HepG2 (cell line): ENCODE results near the gene CKMT2. TPM values are rescaled to one million over a fixed set of nuclear protein-coding genes. Genes with fewer than 3 reads are reported as not detected.

ENCODE experiments used
- ATAC-seq: fragments of 200-7000 bp; cut with Tn5 transposase; 3 replicates; pipeline ENCODE4 v1.9.1; 2020; ENCODE audit warnings: mild to moderate bottlenecking, moderate library complexity
- BruUV-seq: library from RNA; stranded (reverse); fragments of 400-500 nt; replicated peaks from 2 replicates; lab custom pipeline; 2021; lab: Mats Ljungman, UMichigan
- CTCF ChIA-PET: fragments of 300-600 bp; formaldehyde crosslinking; extraction: SDS; loops from one replicate; lab custom pipeline; 2021; ENCODE audit warnings: low total read pairs, inconsistent platforms, low intra/inter-chr PET ratio; lab: Yijun Ruan, JAX
- POLR2A ChIA-PET: fragments of 350-600 bp; sonication (Branson Sonifier 250); formaldehyde crosslinking; loops from one replicate; lab custom pipeline; 2020; ENCODE audit warnings: antibody characterized with exemption, inconsistent platforms; lab: Yijun Ruan, JAX
- DNase-seq: peaks from one replicate; pipeline ENCODE4 v3.0.0-alpha.2; 2015; ENCODE audit warnings: low spot score
- FAIRE-seq: peaks from 3 replicates; lab custom pipeline; 2011; peaks lifted over from hg19 to GRCh38; lab: Jason Lieb, UNC
- H2AFZ ChIP-seq: one replicate; pipeline ENCODE4 v1.6.1; 2011; ENCODE audit warnings: low read length, inconsistent platforms
- H3K27ac ChIP-seq: fragments of 300-600 bp; 3 replicates; pipeline ENCODE4 v1.8.0; 2011; ENCODE audit warnings: mixed run types, mild to moderate bottlenecking, mixed read lengths, low read length, inconsistent platforms; ENCODE audit not compliant: insufficient read depth; ENCODE audit errors: extremely low read length
- H3K27me3 ChIP-seq, 2 experiments: fragments of 200-600 bp in 1 of 2; 2 replicates in 1 of 2; 3 replicates in 1 of 2; pipeline versions ENCODE4 v1.6.0 to v1.8.0; 2011; ENCODE audit warnings: low read length in 2 of 2, mild to moderate bottlenecking in 2 of 2, moderate library complexity in 2 of 2, inconsistent platforms in 1 of 2; ENCODE audit not compliant: insufficient read depth in 2 of 2, control insufficient read depth in 1 of 2
- H3K36me3 ChIP-seq, 2 experiments: fragments of 200-600 bp in 1 of 2; replicated peaks in 1 of 2; 2 replicates in 1 of 2; 3 replicates in 1 of 2; pipeline versions ENCODE4 v1.5.1 to v1.8.0; 2011; ENCODE audit warnings: low read length in 2 of 2, inconsistent platforms in 1 of 2; ENCODE audit not compliant: insufficient read depth in 2 of 2, control insufficient read depth in 1 of 2
- H3K4me1 ChIP-seq: 2 replicates; pipeline ENCODE4 v1.5.1; 2012; ENCODE audit warnings: low read length, inconsistent platforms; ENCODE audit not compliant: insufficient read depth
- H3K4me2 ChIP-seq: 2 replicates; pipeline ENCODE4 v1.6.0; 2011; ENCODE audit warnings: low read depth, low read length, inconsistent platforms
- H3K4me3 ChIP-seq, 3 experiments: fragments of 200-600 bp in 1 of 3; sonication (generic), shearing (Covaris generic) in 1 of 3; replicated peaks in 1 of 3; 2 replicates each; pipeline ENCODE4 v1.5.1; 2011 to 2016; ENCODE audit warnings: low read length in 3 of 3, inconsistent platforms in 2 of 3, low read depth in 2 of 3, mild to moderate bottlenecking in 2 of 3, control low read depth in 1 of 3, mixed read lengths in 1 of 3; ENCODE audit not compliant: insufficient read depth in 1 of 3
- H3K79me2 ChIP-seq: one replicate; pipeline ENCODE4 v1.6.1; 2011; ENCODE audit warnings: low read length, inconsistent platforms; ENCODE audit not compliant: insufficient read depth
- H3K9ac ChIP-seq: 2 replicates; pipeline ENCODE4 v1.6.0; 2011; ENCODE audit warnings: mild to moderate bottlenecking, low read depth, low read length, inconsistent platforms; ENCODE audit not compliant: insufficient read depth
- H3K9me3 ChIP-seq: 2 replicates; pipeline ENCODE4 v1.5.1; 2012; ENCODE audit warnings: mild to moderate bottlenecking, low read length
- H4K20me1 ChIP-seq: 2 replicates; pipeline ENCODE4 v1.6.0; 2011; ENCODE audit warnings: inconsistent platforms, mild to moderate bottlenecking, low read length, moderate library complexity; ENCODE audit not compliant: insufficient read depth
- KLF13 ChIP-seq: sonication (generic); formaldehyde crosslinking; IDR thresholded peaks from 2 replicates; pipeline ENCODE4 v1.4.0; 2020; ENCODE audit warnings: mild to moderate bottlenecking, missing genetic modification reagents
- ZNF609 ChIP-seq: sonication (generic); formaldehyde crosslinking; IDR thresholded peaks from 2 replicates; pipeline ENCODE4 v1.4.0; 2020; ENCODE audit warnings: mild to moderate bottlenecking, missing genetic modification reagents, borderline replicate concordance
- WGBS: methylation state at CpG from one replicate; pipeline ENCODE4 v1.1.6; 2017; ENCODE audit warnings: low lambda C conversion rate; 5-methylcytosine and 5-hydroxymethylcytosine counted together
- in situ Hi-C: cut with HindIII; loops from 2 replicates; pipeline ENCODE4 v1.10.0; 2017; ENCODE audit warnings: low pct_unique_long_range_greater_than_20kb; ENCODE audit not compliant: extremely low pct_ligation_motif_present
- intact Hi-C: fragments of 100-400 bp; cut with micrococcal nuclease; formaldehyde crosslinking; loops from one replicate; pipeline ENCODE4 v1.10.0; 2022; ENCODE audit not compliant: unreplicated experiment
- polyA plus RNA-seq, 8 experiments: library from polyadenylated mRNA; depleted of rRNA in 3 of 8; stranded (reverse) in 7 of 8; unstranded in 1 of 8; fragments of >200 nt; fragmentation: Illumina TruSeq in 4 of 8; extraction: Trizol in 4 of 8; gene quantifications; 2 replicates each; pipeline versions ENCODE4 v1.2.1 to v1.2.3, GENCODE V29; 2011 to 2016; ENCODE audit warnings: low read depth in 4 of 8, missing spikeins in 1 of 8, mixed read lengths in 1 of 8; ENCODE audit not compliant: insufficient read depth in 1 of 8
- total RNA-seq, 5 experiments: library from RNA; depleted of rRNA; stranded (reverse); fragments of >200 nt; fragmentation: Illumina TruSeq; extraction: Trizol; gene quantifications; 2 replicates each; pipeline ENCODE4 v1.2.3, GENCODE V29; 2016; ENCODE audit warnings: low read depth in 1 of 5

Gene CKMT2
- total and polyA plus RNA-seq, 2 of the 13 experiments (the other 11 are each of a cell fraction or from before 2014, with no cell fraction given): 1.2 to 8.8 TPM

DNA sequence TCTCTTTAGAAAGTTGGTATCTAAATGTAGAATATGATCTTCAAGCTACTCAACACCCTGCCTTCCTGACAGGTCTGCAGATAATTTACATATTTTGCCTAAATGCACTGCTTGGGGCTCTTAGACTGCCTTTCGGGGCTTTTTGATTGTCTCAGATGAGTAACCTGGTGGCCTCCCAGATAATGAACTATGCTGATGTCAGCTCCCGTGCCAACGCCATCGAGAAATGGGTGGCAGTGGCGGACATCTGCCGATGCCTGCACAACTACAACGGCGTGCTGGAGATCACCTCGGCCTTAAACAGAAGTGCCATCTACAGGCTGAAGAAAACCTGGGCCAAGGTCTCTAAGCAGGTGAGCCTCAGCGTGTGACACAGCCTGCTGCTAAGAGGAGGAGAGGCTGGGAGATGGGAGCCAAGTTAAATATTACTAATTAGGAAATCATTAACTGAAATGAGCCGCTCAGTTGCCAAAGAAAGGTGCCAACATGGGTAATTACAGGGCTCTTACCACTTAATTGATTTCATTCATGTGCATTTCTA, 20.8 kb upstream of the CKMT2 start (continued):
- TF ChIP-seq KLF13 (CRISPR knock-in tag): no peak

GRCh38 chr5:81213070-81213469, 20.1 kb upstream of the CKMT2 start:
- TF ChIP-seq ZNF609 (CRISPR knock-in tag): no peak
- CTCF ChIA-PET: no interaction called here
- no peak overlapping the region for H2AFZ ChIP-seq
- H3K79me2 ChIP-seq: no peaks in the 10 kb centered on the region
- no peaks in the 10 kb centered on the region for H3K27me3 ChIP-seq
- H3K4me1 ChIP-seq: no peaks in the 10 kb centered on the region
- H3K9ac ChIP-seq: no peak overlapping the region
- BruUV-seq: no TSS peak
- no peak overlapping the region for H3K4me3 ChIP-seq
- WGBS: no CpG with 5 or more reads among the region's 3 CpGs
- H3K4me2 ChIP-seq: no peak overlapping the region
- intact Hi-C loops (no loop called here), in situ Hi-C loops (no loop called here)
- POLR2A ChIA-PET: no interaction called here
- peaks cover 12 to 30% of the 10 kb centered on the region in 2 experiments for H3K36me3 ChIP-seq
- no peaks in the 10 kb centered on the region for H3K9me3 ChIP-seq
- no peak for DNase-seq
- no peaks in the 10 kb centered on the region for H4K20me1 ChIP-seq
- ATAC-seq: no peak
- H3K27ac ChIP-seq: no peak overlapping the region
- FAIRE-seq: no peak
